HepG2 (cell line): ENCODE results near the gene LAMA5. TPM values are rescaled to one million over a fixed set of nuclear protein-coding genes. Genes with fewer than 3 reads are reported as not detected.

Experiments used
- ATAC-seq: fragments of 200-7000 bp; cut with Tn5 transposase; 3 replicates; pipeline ENCODE4 v1.9.1; 2020; ENCODE audit warnings: mild to moderate bottlenecking, moderate library complexity
- BruUV-seq: library from RNA; stranded (reverse); fragments of 400-500 nt; replicated peaks from 2 replicates; lab custom pipeline; 2021; lab: Mats Ljungman, UMichigan
- CTCF ChIA-PET: fragments of 300-600 bp; formaldehyde crosslinking; extraction: SDS; loops from one replicate; lab custom pipeline; 2021; ENCODE audit warnings: low total read pairs, inconsistent platforms, low intra/inter-chr PET ratio; lab: Yijun Ruan, JAX
- POLR2A ChIA-PET: fragments of 350-600 bp; sonication (Branson Sonifier 250); formaldehyde crosslinking; loops from one replicate; lab custom pipeline; 2020; ENCODE audit warnings: antibody characterized with exemption, inconsistent platforms; lab: Yijun Ruan, JAX
- DNase-seq: peaks from one replicate; pipeline ENCODE4 v3.0.0-alpha.2; 2015; ENCODE audit warnings: low spot score
- FAIRE-seq: peaks from 3 replicates; lab custom pipeline; 2011; peaks lifted over from hg19 to GRCh38; lab: Jason Lieb, UNC
- H2AFZ ChIP-seq: one replicate; pipeline ENCODE4 v1.6.1; 2011; ENCODE audit warnings: low read length, inconsistent platforms
- H3K27ac ChIP-seq: fragments of 300-600 bp; 3 replicates; pipeline ENCODE4 v1.8.0; 2011; ENCODE audit warnings: mixed run types, mild to moderate bottlenecking, mixed read lengths, low read length, inconsistent platforms; ENCODE audit not compliant: insufficient read depth; ENCODE audit errors: extremely low read length
- H3K27me3 ChIP-seq, 2 experiments: fragments of 200-600 bp in 1 of 2; 2 replicates in 1 of 2; 3 replicates in 1 of 2; pipeline versions ENCODE4 v1.6.0 to v1.8.0; 2011; ENCODE audit warnings: low read length in 2 of 2, mild to moderate bottlenecking in 2 of 2, moderate library complexity in 2 of 2, inconsistent platforms in 1 of 2; ENCODE audit not compliant: insufficient read depth in 2 of 2, control insufficient read depth in 1 of 2
- H3K36me3 ChIP-seq, 2 experiments: fragments of 200-600 bp in 1 of 2; replicated peaks in 1 of 2; 2 replicates in 1 of 2; 3 replicates in 1 of 2; pipeline versions ENCODE4 v1.5.1 to v1.8.0; 2011; ENCODE audit warnings: low read length in 2 of 2, inconsistent platforms in 1 of 2; ENCODE audit not compliant: insufficient read depth in 2 of 2, control insufficient read depth in 1 of 2
- H3K4me1 ChIP-seq: 2 replicates; pipeline ENCODE4 v1.5.1; 2012; ENCODE audit warnings: low read length, inconsistent platforms; ENCODE audit not compliant: insufficient read depth
- H3K4me2 ChIP-seq: 2 replicates; pipeline ENCODE4 v1.6.0; 2011; ENCODE audit warnings: low read depth, low read length, inconsistent platforms
- H3K4me3 ChIP-seq, 3 experiments: fragments of 200-600 bp in 1 of 3; sonication (generic), shearing (Covaris generic) in 1 of 3; replicated peaks in 1 of 3; 2 replicates each; pipeline ENCODE4 v1.5.1; 2011 to 2016; ENCODE audit warnings: low read length in 3 of 3, inconsistent platforms in 2 of 3, low read depth in 2 of 3, mild to moderate bottlenecking in 2 of 3, control low read depth in 1 of 3, mixed read lengths in 1 of 3; ENCODE audit not compliant: insufficient read depth in 1 of 3
- H3K79me2 ChIP-seq: one replicate; pipeline ENCODE4 v1.6.1; 2011; ENCODE audit warnings: low read length, inconsistent platforms; ENCODE audit not compliant: insufficient read depth
- H3K9ac ChIP-seq: 2 replicates; pipeline ENCODE4 v1.6.0; 2011; ENCODE audit warnings: mild to moderate bottlenecking, low read depth, low read length, inconsistent platforms; ENCODE audit not compliant: insufficient read depth
- H3K9me3 ChIP-seq: 2 replicates; pipeline ENCODE4 v1.5.1; 2012; ENCODE audit warnings: mild to moderate bottlenecking, low read length
- H4K20me1 ChIP-seq: 2 replicates; pipeline ENCODE4 v1.6.0; 2011; ENCODE audit warnings: inconsistent platforms, mild to moderate bottlenecking, low read length, moderate library complexity; ENCODE audit not compliant: insufficient read depth
- ATF7-NPFF ChIP-seq: sonication (generic); formaldehyde crosslinking; IDR thresholded peaks from 2 replicates; pipeline ENCODE4 v1.8.1; 2023; ENCODE audit warnings: mild to moderate bottlenecking, low read depth, missing genetic modification reagents, moderate library complexity
- KDM5B ChIP-seq: sonication (generic); formaldehyde crosslinking; IDR thresholded peaks from 2 replicates; pipeline ENCODE4 v1.4.0; 2020; ENCODE audit warnings: missing genetic modification reagents, mild to moderate bottlenecking, borderline replicate concordance
- MXI1 ChIP-seq: IDR thresholded peaks from 3 replicates; pipeline ENCODE4 v1.6.1; 2012; ENCODE audit warnings: low read depth, low read length, inconsistent platforms, borderline replicate concordance
- MYNN ChIP-seq: sonication (generic); formaldehyde crosslinking; IDR thresholded peaks from 2 replicates; pipeline ENCODE4 v1.4.0; 2020; ENCODE audit warnings: mild to moderate bottlenecking, low read depth, missing genetic modification reagents
- PRDM10 ChIP-seq: sonication (generic); formaldehyde crosslinking; IDR thresholded peaks from 2 replicates; pipeline ENCODE4 v1.4.0; 2020; ENCODE audit warnings: low read depth, missing genetic modification reagents
- ZBTB14 ChIP-seq: sonication (generic); formaldehyde crosslinking; IDR thresholded peaks from 2 replicates; pipeline ENCODE4 v1.4.0; 2020; ENCODE audit warnings: missing genetic modification reagents
- ZNF275 ChIP-seq: sonication (generic); formaldehyde crosslinking; IDR thresholded peaks from 2 replicates; pipeline ENCODE4 v1.8.0; 2022; ENCODE audit warnings: missing genetic modification reagents, mild to moderate bottlenecking, inconsistent platforms, borderline replicate concordance
- ZNF329 ChIP-seq: sonication (generic); formaldehyde crosslinking; IDR thresholded peaks from 2 replicates; pipeline ENCODE4 v1.9.0; 2021; ENCODE audit warnings: low read depth, mild to moderate bottlenecking, missing genetic modification reagents
- ZNF549 ChIP-seq: sonication (generic); formaldehyde crosslinking; IDR thresholded peaks from 2 replicates; pipeline ENCODE4 v1.5.0; 2020; ENCODE audit warnings: missing genetic modification reagents
- ZNF652 ChIP-seq: IDR thresholded peaks from 2 replicates; pipeline ENCODE4 v1.6.1; 2016; ENCODE audit warnings: low read depth, borderline replicate concordance
- ZNF737 ChIP-seq: sonication (generic); formaldehyde crosslinking; IDR thresholded peaks from 2 replicates; pipeline ENCODE4 v1.5.0; 2020; ENCODE audit warnings: missing genetic modification reagents, mild to moderate bottlenecking, borderline replicate concordance
- ZNF75D ChIP-seq: sonication (generic); formaldehyde crosslinking; IDR thresholded peaks from 2 replicates; pipeline ENCODE4 v1.8.1; 2023; ENCODE audit warnings: missing genetic modification reagents, mild to moderate bottlenecking, borderline replicate concordance
- WGBS: methylation state at CpG from one replicate; pipeline ENCODE4 v1.1.6; 2017; ENCODE audit warnings: low lambda C conversion rate; 5-methylcytosine and 5-hydroxymethylcytosine counted together
- in situ Hi-C: cut with HindIII; loops from 2 replicates; pipeline ENCODE4 v1.10.0; 2017; ENCODE audit warnings: low pct_unique_long_range_greater_than_20kb; ENCODE audit not compliant: extremely low pct_ligation_motif_present
- intact Hi-C: fragments of 100-400 bp; cut with micrococcal nuclease; formaldehyde crosslinking; loops from one replicate; pipeline ENCODE4 v1.10.0; 2022; ENCODE audit not compliant: unreplicated experiment
- polyA plus RNA-seq, 8 experiments: library from polyadenylated mRNA; depleted of rRNA in 3 of 8; stranded (reverse) in 7 of 8; unstranded in 1 of 8; fragments of >200 nt; fragmentation: Illumina TruSeq in 4 of 8; extraction: Trizol in 4 of 8; gene quantifications; 2 replicates each; pipeline versions ENCODE4 v1.2.1 to v1.2.3, GENCODE V29; 2011 to 2016; ENCODE audit warnings: low read depth in 4 of 8, missing spikeins in 1 of 8, mixed read lengths in 1 of 8; ENCODE audit not compliant: insufficient read depth in 1 of 8
- total RNA-seq, 5 experiments: library from RNA; depleted of rRNA; stranded (reverse); fragments of >200 nt; fragmentation: Illumina TruSeq; extraction: Trizol; gene quantifications; 2 replicates each; pipeline ENCODE4 v1.2.3, GENCODE V29; 2016; ENCODE audit warnings: low read depth in 1 of 5
- TF ChIP-seq, protein P1 (sequence below): sonication (generic); formaldehyde crosslinking; IDR thresholded peaks from 2 replicates; pipeline ENCODE4 v1.4.0; 2020; ENCODE audit warnings: missing genetic modification reagents

The LAMA5 gene
- total and polyA plus RNA-seq, 2 of the 13 experiments (the other 11 are each of a cell fraction or from before 2014, with no cell fraction given): 21.0 to 44.7 TPM

- TF ChIP-seq MYNN (CRISPR knock-in tag): peak; percentile 98
- TF ChIP-seq ZNF652 (CRISPR knock-in tag): peak; percentile 74; the same call in 1 of the 2 replicates
- TF ChIP-seq, protein P1, sequence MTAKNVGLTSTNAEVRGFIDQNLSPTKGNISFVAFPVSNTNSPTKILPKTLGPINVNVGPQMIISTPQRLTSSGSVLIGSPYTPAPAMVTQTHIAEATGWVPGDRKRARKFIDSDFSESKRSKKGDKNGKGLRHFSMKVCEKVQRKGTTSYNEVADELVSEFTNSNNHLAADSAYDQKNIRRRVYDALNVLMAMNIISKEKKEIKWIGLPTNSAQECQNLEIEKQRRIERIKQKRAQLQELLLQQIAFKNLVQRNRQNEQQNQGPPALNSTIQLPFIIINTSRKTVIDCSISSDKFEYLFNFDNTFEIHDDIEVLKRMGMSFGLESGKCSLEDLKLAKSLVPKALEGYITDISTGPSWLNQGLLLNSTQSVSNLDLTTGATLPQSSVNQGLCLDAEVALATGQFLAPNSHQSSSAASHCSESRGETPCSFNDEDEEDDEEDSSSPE (CRISPR knock-in tag): peak; percentile 95
- TF ChIP-seq ZNF275: peak; percentile 84; the same call in 1 of the 2 replicates
- TF ChIP-seq MXI1: peak; percentile 91; the same call in 2 of the 3 replicates
Observed at GRCh38 chr20:62301773-62302340, 65.3 kb downstream of the LAMA5 start (continued).

DNA sequence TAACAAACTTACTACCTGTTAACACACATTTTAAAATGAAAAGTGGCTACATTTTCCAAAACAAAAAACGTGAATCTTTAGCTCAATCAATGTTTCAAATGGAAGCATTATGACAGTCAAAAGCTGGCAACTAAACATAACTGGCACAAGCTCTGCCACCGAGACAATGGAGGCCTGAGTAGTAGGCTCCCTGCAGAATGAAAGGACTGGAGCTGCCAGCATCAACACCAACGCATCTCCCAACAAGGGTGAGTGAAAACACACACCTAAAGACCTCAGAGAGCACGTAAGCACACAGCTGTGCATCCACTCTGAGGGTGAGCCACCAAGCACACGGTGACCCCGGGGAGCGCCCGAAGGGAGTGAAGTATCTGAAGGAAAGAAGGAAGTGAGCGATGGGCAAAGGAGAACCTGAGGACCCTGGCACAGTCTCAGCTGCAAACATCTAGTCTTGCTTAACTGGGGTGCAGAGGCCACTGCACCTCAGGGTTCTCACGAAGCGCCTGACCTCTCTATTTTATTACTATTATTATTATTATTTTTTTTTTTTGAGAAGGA is 65.9 kb downstream of the LAMA5 start:
- H4K20me1 ChIP-seq: peaks cover 25% of the 10 kb centered on the region
- ATAC-seq (no peak), DNase-seq (no peak), FAIRE-seq (no peak)
- H3K27me3 ChIP-seq: no peaks in the 10 kb centered on the region; a peak in 1 of 5 replicates
- intact Hi-C loops: no loop called here
- peaks cover 32% of the 10 kb centered on the region for H3K79me2 ChIP-seq
- POLR2A ChIA-PET: interaction anchor here (1.4 to 2.3 kb wide), 3 partner anchors 67 to 81 kb away, joined by 5 to 17 read pairs (median 7); no protein-coding TSS in a partner anchor
- in situ Hi-C loops: loop anchor here (5.0 kb wide), 1 partner anchor 66 kb away; the partner anchor contains the start of gene LAMA5
- H3K4me2 ChIP-seq: peak overlapping the region; percentile 95; the same call in 1 of the 2 replicates
- no peaks in the 10 kb centered on the region for H3K9me3 ChIP-seq
- peaks cover 52% of the 10 kb centered on the region for H3K4me1 ChIP-seq
- H3K36me3 ChIP-seq: peaks cover 5 to 18% of the 10 kb centered on the region in 2 experiments
- peak overlapping the region; percentile 97 for H3K27ac ChIP-seq
- CTCF ChIA-PET: interaction anchor here (1.3 to 6.1 kb wide), 7 partner anchors 67 to 195 kb away, joined by 4 to 73 read pairs (median 11); partner anchors contain the start of gene RPS21
- H3K9ac ChIP-seq: peak overlapping the region; percentile 89; the same call in 1 of the 2 replicates
- H3K4me3 ChIP-seq: peak overlapping the region in 2 of 3 experiments; percentile 85 to 93; a peak in 3 of 6 replicates
- no peak overlapping the region for H2AFZ ChIP-seq
- BruUV-seq: no TSS peak
- WGBS: 85% methylated on average over 11 of the region's 11 CpGs
- no peak for TF ChIP-seq MYNN (CRISPR knock-in tag)
- TF ChIP-seq ZBTB14 (CRISPR knock-in tag): 0 out of 2 replicates have a peak, but pooled peaks have one; percentile 29
- TF ChIP-seq ZNF75D (CRISPR knock-in tag): no peak
- TF ChIP-seq PRDM10 (CRISPR knock-in tag): no peak
- 0 out of 2 replicates have a peak, but pooled peaks have one; percentile 7 for TF ChIP-seq ZNF329 (CRISPR knock-in tag)
- no peak for TF ChIP-seq KDM5B (CRISPR knock-in tag)
- 0 out of 2 replicates have a peak, but pooled peaks have one; percentile 70 for TF ChIP-seq ZNF737 (CRISPR knock-in tag)
- TF ChIP-seq ZNF549: no peak
- no peak for TF ChIP-seq ATF7-NPFF (CRISPR knock-in tag)
